NCI-H128 (cell line): ENCODE results near the gene NRAS.

Experiments used
- DNase-seq: peaks from one replicate; lab custom pipeline; 2025; ENCODE audit not compliant: unreplicated experiment; lab: John Stamatoyannopoulos, UW

Gene NRAS

GRCh38 chr1:114685851-114686250, 30.7 kb downstream of the NRAS start:
- no peak for DNase-seq

GRCh38 chr1:114677691-114678090, 38.9 kb downstream of the NRAS start:
- DNase-seq, result no peak

- DNase-seq, result no peak
Measured at GRCh38 chr1:114676115-114676514, 40.5 kb downstream of the NRAS start.

GRCh38 chr1:114671939-114672275, 44.7 kb downstream of the NRAS start:
- no peak for DNase-seq

GRCh38 chr1:114671011-114671938, 45.3 kb downstream of the NRAS start:
- DNase-seq, result no peak

- DNase-seq, result peak; percentile 18
Measured at GRCh38 chr1:114670083-114671010, 46.2 kb downstream of the NRAS start.

GRCh38 chr1:114669562-114670082, 46.9 kb downstream of the NRAS start, which contains the start of gene DENND2C:
TSS of gene DENND2C (minus strand) at chr1:114670049. CDS start at chr1:114625984, 44,065 bp downstream.
- no peak for DNase-seq

GRCh38 chr1:114668784-114669561, 47.6 kb downstream of the NRAS start:
- DNase-seq, result no peak

- no peak for DNase-seq
Measured at GRCh38 chr1:114668373-114668772, 48.2 kb downstream of the NRAS start.

GRCh38 chr1:114666954-114667353, 49.6 kb downstream of the NRAS start:
- DNase-seq, result no peak

GRCh38 chr1:114660238-114660637, 56.3 kb downstream of the NRAS start:
- no peak for DNase-seq
